Measurements from ENCODE around the gene EGFL6.

DNA sequence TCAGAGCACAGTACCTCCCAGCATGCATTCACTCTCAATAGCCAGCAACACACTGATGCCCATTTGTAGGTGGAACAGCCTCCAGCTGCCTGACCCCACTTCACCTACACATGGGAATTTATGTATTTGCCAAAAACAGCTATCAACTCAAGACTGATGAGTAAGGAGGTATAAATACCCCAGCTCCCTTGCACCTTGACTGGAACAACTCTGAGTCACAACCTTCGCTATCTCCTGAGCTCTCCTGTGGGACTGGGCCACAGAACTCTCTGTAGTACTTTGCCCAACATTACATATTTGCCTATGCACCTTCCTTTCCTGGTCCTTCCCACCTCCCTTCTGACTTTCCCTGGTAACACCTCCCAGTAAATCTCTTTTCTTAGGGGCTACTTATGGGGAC is 16.5 kb upstream of the EGFL6 start:
- TF ChIP-seq EP300 (IDR thresholded peaks at IDR 0.05) (no peak), POLR2A (IDR thresholded peaks at IDR 0.05) (no peak)
- TF ChIP-seq, protein P1, sequence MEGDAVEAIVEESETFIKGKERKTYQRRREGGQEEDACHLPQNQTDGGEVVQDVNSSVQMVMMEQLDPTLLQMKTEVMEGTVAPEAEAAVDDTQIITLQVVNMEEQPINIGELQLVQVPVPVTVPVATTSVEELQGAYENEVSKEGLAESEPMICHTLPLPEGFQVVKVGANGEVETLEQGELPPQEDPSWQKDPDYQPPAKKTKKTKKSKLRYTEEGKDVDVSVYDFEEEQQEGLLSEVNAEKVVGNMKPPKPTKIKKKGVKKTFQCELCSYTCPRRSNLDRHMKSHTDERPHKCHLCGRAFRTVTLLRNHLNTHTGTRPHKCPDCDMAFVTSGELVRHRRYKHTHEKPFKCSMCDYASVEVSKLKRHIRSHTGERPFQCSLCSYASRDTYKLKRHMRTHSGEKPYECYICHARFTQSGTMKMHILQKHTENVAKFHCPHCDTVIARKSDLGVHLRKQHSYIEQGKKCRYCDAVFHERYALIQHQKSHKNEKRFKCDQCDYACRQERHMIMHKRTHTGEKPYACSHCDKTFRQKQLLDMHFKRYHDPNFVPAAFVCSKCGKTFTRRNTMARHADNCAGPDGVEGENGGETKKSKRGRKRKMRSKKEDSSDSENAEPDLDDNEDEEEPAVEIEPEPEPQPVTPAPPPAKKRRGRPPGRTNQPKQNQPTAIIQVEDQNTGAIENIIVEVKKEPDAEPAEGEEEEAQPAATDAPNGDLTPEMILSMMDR (IDR thresholded peaks at IDR 0.05): no peak
